Ammon's horn (tissue), 1 donor: ENCODE measurements around the gene OSCAR.
A peak's percentile ranks its signal among the peaks of the same experiment; 100 is the strongest.

Source experiments
- DNase-seq: peaks from one replicate; pipeline ENCODE4 v3.0.0-alpha.2; 2016; ENCODE audit warnings: low spot score

The OSCAR gene, protein sequence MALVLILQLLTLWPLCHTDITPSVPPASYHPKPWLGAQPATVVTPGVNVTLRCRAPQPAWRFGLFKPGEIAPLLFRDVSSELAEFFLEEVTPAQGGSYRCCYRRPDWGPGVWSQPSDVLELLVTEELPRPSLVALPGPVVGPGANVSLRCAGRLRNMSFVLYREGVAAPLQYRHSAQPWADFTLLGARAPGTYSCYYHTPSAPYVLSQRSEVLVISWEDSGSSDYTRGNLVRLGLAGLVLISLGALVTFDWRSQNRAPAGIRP

DNA sequence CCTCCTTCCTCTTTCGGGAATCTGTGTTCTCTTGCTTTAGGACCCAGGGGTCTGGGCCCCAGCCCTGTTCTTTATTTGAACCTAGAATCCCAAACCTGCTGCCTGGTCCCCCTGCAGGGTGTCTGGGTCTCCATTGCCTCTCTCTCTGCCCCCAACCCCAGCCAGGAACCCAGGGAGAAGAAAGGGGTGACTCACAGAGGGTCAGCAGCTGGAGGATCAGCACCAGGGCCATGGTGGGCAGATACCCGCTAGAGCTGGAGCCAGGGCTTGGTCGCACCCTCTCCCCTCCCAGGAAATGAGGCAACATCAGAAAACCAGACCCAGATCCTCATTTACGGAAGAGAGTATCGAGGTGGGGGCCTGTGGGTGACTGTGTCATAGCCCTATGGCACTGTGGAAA is at the start of gene OSCAR:
Gene OSCAR, minus strand, starts transcription at position 243 of the 400 bp plus-strand sequence. Its CDS starts 11 bp downstream, at position 232.
- peak; percentile 49 for DNase-seq

DNA sequence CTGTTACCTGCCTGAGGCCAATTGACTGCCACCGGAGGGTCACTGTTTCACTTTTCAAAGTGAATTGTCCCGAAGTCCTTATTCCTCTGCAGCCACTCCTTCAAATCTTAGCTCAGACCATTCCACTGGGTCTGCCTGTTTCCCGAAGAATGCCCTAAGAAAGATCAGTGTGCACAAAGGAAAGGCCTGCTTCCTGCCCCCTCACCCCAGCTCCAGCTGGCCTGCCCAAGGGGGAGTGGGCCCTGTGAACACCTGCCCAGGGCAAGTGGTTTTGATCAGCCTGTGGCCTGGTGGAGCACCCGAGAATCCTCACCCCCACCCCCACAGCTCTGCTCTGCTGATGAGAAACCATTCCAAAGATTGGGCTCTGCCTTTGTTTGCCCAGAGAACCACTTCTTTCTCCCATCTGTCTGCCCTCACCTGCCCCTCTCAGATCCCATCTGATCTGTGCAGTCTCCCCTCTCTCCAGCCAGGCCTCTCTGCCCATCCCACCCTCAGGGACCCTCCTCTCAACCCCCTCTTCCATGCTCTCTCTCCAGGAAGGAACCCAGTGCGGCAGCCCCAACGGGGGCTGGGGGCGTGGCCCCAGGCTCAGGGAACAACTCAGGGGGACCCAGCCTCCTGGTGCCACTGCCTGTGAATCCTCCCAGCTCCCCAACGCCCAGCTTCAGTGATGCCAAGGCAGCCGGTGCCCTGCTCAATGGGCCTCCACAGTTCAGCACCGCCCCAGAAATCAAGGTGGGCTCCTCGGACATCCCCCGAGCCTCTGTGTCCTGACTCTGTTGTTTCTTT is 48.6 kb upstream of the OSCAR start:
- DNase-seq = no peak

DNA sequence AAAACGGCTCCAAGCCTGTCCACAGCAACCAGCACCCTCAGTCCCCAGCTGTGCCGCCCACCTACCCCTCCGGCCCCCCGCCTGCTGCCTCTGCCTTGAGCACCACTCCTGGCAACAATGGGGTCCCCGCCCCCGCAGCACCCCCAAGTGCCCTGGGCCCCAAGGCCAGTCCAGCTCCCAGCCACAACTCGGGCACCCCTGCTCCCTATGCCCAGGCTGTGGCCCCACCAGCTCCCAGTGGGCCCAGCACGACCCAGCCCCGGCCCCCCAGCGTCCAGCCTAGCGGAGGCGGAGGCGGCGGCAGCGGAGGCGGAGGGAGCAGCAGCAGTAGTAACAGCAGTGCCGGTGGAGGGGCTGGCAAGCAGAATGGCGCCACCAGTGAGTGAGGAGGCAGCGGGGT is 47.6 kb upstream of the OSCAR start:
- DNase-seq = no peak

DNA sequence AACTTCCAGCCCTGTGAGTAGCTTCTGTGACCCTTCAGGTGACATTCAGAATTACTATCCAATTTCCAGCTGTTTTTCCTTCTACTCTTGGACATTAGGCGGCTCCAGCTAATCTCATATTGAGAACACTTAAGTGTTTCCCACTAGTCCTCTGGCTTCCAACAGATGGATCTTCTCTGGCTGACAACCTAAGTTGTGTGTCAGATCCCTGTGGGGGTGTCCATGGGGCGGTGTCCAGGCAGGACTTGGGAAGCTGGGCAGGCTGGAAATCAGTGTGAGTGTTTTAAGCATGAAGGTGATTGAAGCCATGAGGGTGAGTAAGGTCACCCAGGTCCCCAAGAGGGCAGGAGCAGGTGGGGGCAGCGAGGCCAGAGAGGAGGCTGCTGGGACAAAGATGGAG is 47.1 kb upstream of the OSCAR start:
- no peak for DNase-seq

DNA sequence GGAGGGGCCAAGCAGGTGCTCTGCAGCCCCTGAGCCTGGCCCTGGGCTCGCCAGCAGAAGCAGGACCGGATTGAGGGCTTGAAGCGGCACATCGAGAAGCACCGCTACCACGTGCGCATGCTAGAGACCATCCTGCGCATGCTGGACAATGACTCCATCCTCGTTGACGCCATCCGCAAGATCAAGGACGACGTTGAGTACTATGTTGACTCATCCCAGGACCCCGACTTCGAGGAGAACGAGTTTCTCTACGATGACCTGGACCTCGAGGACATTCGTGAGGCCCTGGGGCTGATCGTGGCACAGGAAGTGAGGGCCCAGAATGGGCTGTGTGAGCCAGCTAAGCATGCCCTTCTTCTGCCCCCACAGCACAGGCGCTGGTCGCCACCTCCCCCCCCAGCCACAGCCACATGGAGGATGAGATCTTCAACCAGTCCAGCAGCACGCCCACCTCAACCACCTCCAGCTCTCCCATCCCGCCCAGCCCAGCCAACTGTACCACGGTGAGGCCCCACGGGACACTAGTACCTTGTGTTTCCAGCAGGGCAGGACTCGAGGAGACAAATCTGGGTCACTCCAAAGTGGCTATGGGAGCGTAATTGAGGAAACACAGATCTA is 45.0 kb upstream of the OSCAR start:
- no peak for DNase-seq

DNA sequence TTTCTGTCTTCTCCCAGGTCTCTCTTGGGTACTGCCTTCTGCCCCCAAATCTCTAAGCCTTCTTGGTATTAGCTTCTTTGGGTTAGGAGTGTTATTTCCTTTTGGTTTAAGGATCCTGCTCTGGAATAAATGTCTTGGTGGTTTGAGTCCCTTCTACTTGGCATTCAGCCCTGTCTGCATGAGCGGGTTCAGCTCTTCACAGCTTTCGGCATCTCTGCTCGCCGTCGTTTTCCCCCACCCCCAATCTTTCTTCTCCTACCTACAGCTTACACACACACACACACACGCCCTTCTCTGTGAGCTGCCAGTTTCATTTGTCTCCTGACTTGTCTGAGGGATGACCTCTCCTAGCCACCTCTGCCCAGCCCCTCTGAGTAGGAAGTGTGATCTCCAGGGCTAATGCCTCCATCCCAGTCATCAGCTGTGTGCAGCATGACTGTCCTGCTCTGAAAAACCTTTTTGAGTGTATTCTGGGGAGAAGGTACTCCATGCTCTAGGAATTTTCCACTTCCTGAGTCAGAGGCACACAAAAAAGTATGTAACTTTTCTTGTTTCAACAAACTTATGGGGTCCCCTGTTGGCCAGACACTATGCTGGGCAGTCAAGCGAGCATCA is 41.7 kb upstream of the OSCAR start:
- no peak for DNase-seq

DNA sequence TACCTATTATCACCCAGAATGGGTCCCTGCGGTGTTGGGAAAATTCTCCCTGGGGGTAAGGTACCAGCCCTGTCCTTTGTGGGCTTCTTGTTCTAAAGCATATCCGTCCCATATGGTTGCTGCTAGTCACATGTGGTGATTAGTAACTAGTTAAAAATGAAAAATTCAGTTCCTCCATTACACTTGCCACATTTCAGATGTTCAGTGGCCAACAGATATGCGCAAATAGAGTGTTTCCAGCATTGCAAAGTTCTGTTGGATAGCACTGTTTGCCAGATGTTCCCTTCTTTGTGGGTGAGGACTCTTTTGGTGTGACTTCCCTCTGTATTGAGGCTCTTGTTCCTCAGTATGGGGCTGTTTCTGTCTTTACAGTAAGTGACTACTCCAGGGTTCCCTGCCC is 40.8 kb upstream of the OSCAR start:
- DNase-seq = no peak

DNA sequence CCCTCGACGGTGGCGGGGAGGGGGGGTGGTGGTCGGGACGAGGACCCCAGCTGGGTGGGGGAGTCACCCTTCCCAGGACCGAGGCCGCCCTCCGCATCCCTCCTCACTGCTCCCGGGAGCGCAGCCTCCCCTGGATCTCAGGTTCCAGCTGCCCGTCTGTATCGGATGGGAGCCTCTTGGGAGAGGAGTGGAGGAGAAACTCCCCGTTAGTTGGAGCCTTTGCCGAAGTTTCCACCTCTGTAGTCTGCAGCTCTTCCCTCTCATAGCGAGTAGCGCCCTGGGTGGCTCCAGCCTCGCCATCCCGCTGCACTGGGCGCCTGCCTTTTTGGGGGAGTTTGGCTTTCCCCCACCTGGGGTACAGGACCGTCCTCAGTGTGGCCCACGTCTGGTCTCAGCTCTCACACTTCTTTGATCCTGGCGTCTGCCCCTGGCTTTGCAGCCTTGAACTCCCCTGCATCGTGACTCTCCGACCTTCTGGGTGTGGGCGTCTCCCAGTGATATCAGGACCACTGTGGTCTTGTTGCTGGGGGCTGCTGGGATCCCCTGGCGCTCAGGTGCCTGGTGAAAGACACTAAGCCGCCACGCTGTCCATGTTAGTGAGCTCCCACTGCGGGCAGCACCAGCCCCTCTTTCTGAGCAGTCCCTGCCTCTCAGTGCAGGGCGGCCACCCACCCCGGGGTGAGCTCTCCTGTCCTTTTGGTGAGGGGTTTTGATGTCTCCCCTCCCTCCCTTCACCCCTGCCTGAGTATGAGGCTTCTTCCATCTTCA is 38.1 kb upstream of the OSCAR start:
- no peak for DNase-seq

DNA sequence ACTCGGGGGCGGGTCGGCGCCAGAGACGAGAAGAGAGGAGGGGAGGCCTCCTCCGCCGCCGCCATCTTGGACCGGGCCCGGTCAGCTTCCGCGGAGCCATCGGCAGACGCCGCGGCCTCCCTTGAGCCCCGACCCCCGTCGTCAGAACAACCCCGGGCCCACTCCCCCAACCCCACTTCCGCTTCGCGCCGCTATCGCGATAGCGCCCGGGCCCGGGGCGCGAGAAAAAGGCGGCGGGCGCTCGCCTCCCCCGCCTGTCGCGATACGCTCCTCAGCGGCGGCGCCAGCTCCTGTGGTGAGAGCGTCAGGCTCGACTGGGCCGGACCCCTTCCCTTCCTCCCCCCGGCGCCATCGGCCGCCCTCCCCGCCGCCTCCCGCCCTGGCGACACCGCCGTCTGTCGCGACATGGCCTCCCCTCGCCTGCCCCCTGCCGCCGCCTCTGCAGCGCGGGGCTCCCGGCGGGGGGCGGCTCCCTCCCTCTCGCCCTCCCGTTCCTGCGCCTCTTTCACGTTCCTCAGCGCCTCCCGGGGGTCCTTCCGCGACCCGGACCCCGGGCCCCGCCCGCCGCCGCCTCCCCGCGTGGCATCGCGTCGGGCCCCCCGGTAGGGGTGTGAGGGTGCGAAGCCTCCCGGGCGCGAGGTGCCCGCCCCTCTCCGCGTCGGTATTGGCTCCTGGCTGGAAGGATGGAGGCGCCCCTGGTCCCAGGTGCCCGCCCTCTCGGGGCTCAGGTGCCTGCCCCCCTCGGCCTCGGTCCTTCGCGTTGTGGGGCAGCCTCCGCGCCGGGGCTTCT is 37.3 kb upstream of the OSCAR start, which contains the start of gene CNOT3:
Gene CNOT3, plus strand, starts transcription at position 64 of the 790 bp plus-strand sequence. CDS start 5,217 bp downstream, outside the sequence.
- no peak for DNase-seq

DNA sequence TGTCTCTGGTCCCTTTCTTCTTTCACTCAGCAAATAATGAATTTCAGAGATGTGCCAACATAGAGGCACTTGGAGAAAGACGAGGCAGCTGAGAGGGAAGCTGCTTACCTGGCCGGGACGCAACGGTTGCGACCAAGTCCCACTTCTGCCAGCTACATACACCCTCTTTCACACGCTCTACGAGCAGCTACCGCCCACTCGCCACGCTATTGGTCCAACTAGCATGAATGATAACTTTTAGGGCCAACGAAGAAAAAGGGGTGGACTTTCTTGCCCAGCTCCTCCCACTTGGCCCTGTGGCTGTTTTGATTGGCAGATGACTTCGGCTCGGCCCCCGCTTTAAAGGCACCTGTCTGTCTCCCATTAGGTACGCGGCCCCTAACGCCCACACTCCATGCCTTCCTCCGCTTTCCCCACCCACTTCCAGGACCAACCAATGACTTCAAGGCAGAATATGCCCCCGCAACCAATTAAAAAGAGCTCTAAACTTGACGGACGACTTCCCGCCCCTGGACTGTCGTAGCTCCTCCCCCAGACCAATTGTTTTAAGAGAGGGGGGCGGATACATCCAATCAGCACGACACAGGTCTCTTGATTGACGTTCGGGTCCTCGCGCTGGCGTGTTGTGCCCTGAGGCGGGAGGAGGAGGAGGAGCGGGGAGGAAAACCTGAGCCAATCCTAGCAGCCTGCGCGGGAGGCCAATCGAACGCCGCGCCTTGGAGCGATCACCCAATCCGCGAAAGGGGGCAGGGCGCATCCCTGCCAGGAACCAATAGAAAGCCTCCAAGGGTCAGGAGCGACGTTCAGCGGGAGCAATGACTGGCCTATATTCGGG is 36.5 kb upstream of the OSCAR start:
- peak; percentile 100 for DNase-seq

DNA sequence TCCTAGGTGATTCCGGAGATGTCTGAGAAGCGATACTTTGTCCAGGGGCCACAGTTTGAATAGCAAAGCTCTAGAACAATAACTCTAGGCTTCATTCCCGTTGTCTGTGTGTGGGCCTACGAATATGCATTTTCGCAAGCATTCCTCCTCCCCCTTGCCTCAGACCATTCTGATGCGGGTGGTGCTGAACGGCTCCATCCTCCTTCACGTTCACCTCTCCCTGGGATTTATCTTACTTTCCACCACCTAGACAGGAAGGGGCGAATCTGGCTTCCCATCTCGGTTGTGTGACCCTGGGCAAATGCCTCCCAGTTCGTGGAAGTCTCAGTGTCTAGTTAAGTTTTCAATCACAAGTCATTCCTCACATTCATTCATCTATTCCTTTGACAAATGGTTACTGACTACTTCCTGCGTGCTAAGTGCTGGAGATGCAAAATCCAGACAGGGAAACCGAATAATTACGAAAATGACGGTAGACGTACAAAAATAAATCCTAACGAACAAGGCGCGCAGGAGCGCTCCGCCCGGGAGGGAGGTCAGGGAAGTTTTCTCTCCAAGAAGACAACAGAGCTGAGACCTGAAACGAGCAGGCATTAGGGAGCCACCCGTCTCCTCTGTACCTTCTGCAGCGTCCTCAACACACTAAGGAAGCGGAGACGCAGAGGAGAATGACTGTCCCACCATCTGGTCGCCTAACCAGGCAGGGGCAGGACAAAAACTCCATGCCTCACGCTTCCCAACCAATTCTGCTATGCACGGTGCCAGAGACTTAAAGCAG is 35.7 kb upstream of the OSCAR start:
- no peak for DNase-seq

DNA sequence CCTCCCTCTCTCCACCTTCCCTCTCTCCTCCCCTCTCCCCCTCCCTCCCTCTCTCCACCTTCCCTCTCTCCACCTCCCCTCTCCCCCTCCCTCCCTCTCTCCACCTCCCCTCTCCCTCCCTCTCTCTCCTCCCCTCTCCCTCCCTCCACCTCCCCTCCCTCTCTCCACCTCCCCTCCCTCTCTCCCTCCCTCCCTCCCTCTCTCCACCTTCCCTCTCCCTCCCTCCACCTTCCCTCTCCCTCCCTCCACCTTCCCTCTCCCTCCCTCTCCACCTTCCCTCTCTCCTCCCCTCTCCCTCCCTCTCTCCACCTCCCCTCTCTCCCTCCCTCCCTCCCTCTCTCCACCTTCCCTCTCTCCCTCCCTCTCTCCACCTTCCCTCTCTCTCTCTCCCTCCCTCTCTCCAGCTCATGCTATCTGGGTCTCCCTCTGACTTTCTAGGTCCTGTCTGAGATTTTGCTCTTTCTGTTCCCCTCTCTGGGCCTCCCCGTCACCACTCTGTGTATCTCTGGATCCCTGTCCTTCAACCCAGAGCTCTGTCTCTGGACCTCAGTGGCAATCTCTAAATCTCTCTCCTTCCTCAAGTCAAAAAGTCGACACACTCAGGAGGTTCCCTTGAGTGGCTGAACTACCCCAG is 33.5 kb upstream of the OSCAR start:
- no peak for DNase-seq

DNA sequence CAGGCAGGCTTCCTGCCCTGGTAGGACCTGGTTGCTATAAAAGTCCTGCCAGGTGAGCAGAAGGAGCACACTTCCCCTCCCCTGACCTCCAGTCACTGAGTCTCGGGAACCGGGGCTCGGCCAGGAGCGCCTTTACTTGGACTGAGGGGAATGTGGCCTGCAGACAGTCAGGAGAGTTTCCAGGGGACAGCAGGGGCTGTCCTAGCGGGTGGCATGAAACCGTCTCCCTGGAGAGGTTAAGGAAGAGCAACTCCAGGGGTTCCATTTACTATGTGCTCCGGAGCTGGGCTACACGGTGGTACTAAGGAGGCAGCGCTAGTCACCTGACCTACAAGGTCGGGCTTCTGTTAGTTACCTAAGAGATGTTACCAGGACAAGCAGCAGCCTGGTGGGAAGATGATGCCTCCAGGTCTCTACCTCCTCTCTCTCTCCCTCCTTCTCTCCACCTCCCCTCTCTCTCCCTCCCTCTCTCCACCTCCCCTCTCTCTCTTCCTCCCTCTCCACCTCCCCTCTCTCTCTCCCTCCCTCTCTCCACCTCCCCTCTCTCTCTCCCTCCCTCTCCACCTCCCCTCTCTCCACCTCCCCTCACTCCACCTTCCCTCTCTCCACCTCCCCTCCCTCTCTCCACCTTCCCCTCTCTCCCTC is 32.8 kb upstream of the OSCAR start:
- DNase-seq = peak; percentile 38

DNA sequence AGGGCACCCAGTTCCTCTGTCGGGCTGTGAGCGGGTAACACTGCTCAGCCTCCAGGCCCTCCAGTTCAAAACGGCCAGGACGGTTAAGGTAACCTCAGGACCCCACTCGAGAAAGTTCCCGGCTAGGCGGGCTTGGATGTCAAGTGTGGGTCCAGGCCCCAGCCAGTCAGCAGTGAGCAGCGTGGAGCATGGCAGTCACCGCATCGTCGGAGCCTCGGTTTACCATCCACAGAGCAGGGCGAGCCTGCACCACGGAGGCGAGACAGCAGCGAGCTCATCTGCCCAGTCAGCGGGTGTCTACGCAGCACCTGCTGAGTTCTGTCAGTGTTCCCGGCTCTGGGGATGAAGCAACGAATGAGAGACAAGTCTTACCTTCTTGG is 29.0 kb upstream of the OSCAR start:
- DNase-seq = no peak

DNA sequence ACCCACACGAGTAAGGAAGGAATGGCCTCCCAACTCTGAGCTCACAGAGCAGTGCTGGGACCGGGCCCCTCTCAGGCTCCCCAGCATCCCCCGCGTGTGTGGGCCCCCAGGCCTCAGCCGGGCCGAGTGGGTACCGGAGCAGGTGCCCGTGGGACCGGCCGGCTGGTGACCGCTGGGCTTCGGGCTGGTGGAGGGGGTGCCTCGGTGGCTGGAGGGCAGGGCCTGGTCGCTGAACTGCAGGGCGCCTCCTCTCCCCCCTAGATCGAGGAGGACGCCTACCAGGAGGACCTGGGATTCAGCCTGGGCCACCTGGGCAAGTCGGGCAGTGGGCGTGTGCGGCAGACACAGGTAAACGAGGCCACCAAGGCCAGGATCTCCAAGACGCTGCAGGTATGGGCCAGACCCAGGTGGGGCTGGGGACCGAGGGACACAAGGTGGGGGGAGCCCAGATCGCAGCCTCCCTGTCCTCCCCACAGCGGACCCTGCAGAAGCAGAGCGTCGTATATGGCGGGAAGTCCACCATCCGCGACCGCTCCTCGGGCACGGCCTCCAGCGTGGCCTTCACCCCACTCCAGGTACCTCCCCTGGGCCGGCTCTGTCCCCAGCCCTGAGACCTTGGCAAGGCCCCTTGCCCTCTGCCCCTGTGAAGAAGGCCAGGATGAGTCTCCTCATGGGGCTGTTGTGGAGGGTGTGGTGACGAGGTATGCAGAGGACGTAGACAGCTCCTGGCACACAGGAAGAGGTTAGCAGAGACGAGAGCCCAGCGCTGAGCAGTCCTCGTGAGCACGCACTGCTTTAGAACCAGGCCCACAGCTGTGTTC is 28.4 kb upstream of the OSCAR start:
- no peak for DNase-seq

DNA sequence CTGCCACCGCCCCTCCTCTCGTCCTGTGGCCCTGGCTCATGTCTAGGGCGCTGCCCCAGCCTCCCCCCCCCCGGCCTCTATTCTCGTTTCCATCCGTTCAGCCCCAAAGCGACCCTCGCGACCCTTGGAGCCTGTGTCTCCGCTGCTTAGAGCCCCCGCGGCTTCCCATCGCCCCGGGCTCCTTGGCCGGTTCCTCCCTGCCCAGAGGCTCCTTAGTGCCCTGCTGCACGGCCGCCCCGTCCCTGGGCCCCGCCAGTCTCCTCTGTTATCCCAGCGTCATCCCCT is 27.8 kb upstream of the OSCAR start:
- no peak for DNase-seq

DNA sequence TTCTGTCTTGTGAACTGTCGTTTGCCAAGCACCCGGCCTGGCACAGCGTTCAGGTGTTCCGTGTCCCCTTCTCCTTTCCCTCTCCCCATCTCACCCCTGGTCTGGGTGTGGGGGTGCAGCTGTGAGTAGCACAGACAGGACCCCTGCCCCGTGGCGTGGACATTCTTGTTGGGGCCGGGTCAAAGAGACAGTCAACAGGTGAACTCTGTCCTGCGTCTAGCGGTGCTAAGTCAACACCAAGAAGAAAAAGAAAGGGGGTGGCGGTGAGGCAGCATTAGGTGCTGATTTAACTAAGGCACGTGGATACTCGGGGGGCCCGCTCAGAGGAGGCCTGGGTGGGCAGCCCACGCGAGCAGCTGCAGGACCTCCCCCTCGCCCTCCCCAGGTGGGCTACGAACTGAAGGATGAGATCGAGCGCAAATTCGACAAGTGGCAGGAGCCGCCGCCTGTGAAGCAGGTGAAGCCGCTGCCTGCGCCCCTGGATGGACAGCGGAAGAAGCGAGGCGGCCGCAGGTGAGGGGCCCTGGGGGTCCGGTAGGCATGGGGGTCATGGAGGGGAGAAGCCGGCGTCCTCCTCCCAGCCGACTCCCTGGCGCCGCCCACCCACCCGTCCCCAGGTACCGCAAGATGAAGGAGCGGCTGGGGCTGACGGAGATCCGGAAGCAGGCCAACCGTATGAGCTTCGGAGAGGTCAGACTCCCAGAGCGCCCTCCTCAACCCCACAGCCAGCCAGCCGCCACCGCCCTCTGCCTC is 27.3 kb upstream of the OSCAR start:
- no peak for DNase-seq
